NOMO-1 treated with DMSO at 0.1 percent for 48 hours (cell line): Measurements from ENCODE around the gene PCDHGA1.

Source experiments
- DNase-seq: peaks from one replicate; lab custom pipeline; 2025; ENCODE audit not compliant: unreplicated experiment; lab: John Stamatoyannopoulos, UW

PCDHGA1 gene

GRCh38 chr5:141439411-141440141 is 109.3 kb downstream of the PCDHGA1 start:
- DNase-seq = no peak

- DNase-seq = no peak
These were observed 110.0 kb downstream of the PCDHGA1 start for GRCh38 chr5:141440341-141440740.

GRCh38 chr5:141441571-141442170 is 111.4 kb downstream of the PCDHGA1 start:
- DNase-seq = no peak

- no peak for DNase-seq
These were observed 135.0 kb downstream of the PCDHGA1 start for GRCh38 chr5:141465351-141465750.

- peak; percentile 53 for DNase-seq
These were observed 145.4 kb downstream of the PCDHGA1 start, which contains the start of gene PCDHGC3 for GRCh38 chr5:141475625-141476131. PCDHGC3 (plus strand) TSS chr5:141475966; CDS start chr5:141476117, 151 bp downstream.

GRCh38 chr5:141476132-141476911 is 146.0 kb downstream of the PCDHGA1 start:
- DNase-seq = peak; percentile 12

- DNase-seq = no peak
These were observed 146.8 kb downstream of the PCDHGA1 start for GRCh38 chr5:141477044-141477575.

- DNase-seq = no peak
These were observed 147.5 kb downstream of the PCDHGA1 start for GRCh38 chr5:141477815-141478214.

GRCh38 chr5:141478321-141478945 is 148.1 kb downstream of the PCDHGA1 start:
- DNase-seq = no peak

- peak; percentile 30 for DNase-seq
These were observed 149.5 kb downstream of the PCDHGA1 start for GRCh38 chr5:141479776-141480175.

- no peak for DNase-seq
These were observed 153.6 kb downstream of the PCDHGA1 start for GRCh38 chr5:141483902-141484301.

GRCh38 chr5:141484310-141484640 is 154.0 kb downstream of the PCDHGA1 start:
- no peak for DNase-seq

- DNase-seq = no peak
These were observed 154.5 kb downstream of the PCDHGA1 start, which contains the start of gene PCDHGC4 for GRCh38 chr5:141484641-141485311. PCDHGC4 (plus strand) TSS chr5:141485030; CDS start chr5:141485174, 144 bp downstream.

GRCh38 chr5:141485321-141486055 is 155.2 kb downstream of the PCDHGA1 start:
- no peak for DNase-seq

- no peak for DNase-seq
These were observed 155.8 kb downstream of the PCDHGA1 start for GRCh38 chr5:141486091-141486490.

- DNase-seq = no peak
These were observed 156.8 kb downstream of the PCDHGA1 start for GRCh38 chr5:141487131-141487530.

GRCh38 chr5:141488591-141489561 is 158.6 kb downstream of the PCDHGA1 start, which contains the start of gene PCDHGC5:
PCDHGC5 (plus strand) TSS chr5:141489081; CDS start chr5:141489241, 160 bp downstream.
- no peak for DNase-seq

GRCh38 chr5:141489841-141490240 is 159.5 kb downstream of the PCDHGA1 start:
- DNase-seq = no peak
